Endothelial cell of umbilical vein (primary cell): ENCODE data around the gene IRF6. TPM values are rescaled to one million over a fixed set of nuclear protein-coding genes. Genes with fewer than 3 reads are reported as not detected.

Experiments
- BruUV-seq: library from RNA; stranded (reverse); fragments of 400-500 nt; replicated peaks from 2 replicates; lab custom pipeline; 2021; lab: Mats Ljungman, UMichigan
- CTCF ChIA-PET: fragments of 300-600, 350-600 bp; sonication (Branson Sonifier 250); formaldehyde crosslinking; loops from one replicate; lab custom pipeline; 2021; ENCODE audit warnings: antibody characterized with exemption, inconsistent platforms; lab: Charles Lee
- POLR2A ChIA-PET: fragments of 300-600, 350-600 bp; sonication (Branson Sonifier 250); formaldehyde crosslinking; loops from one replicate; lab custom pipeline; 2021; ENCODE audit warnings: antibody characterized with exemption, inconsistent platforms; lab: Charles Lee
- DNase-seq: peaks from one replicate; pipeline ENCODE4 v3.0.0-alpha.2; 2011; ENCODE audit warnings: low read depth, low spot score
- FAIRE-seq: peaks from 2 replicates; lab custom pipeline; 2011; peaks lifted over from hg19 to GRCh38; lab: Jason Lieb, UNC
- H2AFZ ChIP-seq: 2 replicates; pipeline ENCODE4 v1.6.0; 2012; ENCODE audit warnings: low read depth, low read length, control low read depth, inconsistent platforms
- H3K27ac ChIP-seq: 2 replicates; pipeline ENCODE4 v1.5.1; 2011; ENCODE audit warnings: low read depth, mild to moderate bottlenecking, control low read depth, low read length, moderate library complexity; ENCODE audit not compliant: insufficient read depth
- H3K27me3 ChIP-seq, 2 experiments: 2 replicates each; pipeline versions ENCODE4 v1.6.0 to v1.6.1; 2011; ENCODE audit warnings: low read length in 2 of 2, mixed read lengths in 1 of 2; ENCODE audit not compliant: control insufficient read depth in 2 of 2, insufficient read depth in 2 of 2
- H3K36me3 ChIP-seq, 2 experiments: 2 replicates in 1 of 2; 3 replicates in 1 of 2; pipeline ENCODE4 v1.5.1; 2011; ENCODE audit warnings: low read length in 2 of 2, mild to moderate bottlenecking in 1 of 2, moderate library complexity in 1 of 2; ENCODE audit not compliant: control insufficient read depth in 2 of 2, insufficient read depth in 2 of 2; ENCODE audit errors: extremely low read depth in 1 of 2
- H3K4me1 ChIP-seq: 3 replicates; pipeline ENCODE4 v1.5.1; 2011; ENCODE audit warnings: mild to moderate bottlenecking, low read length; ENCODE audit not compliant: control insufficient read depth, insufficient read depth; ENCODE audit errors: extremely low read depth
- H3K4me2 ChIP-seq: 2 replicates; pipeline ENCODE4 v1.6.1; 2011; ENCODE audit warnings: low read length, control low read depth, mixed read lengths; ENCODE audit not compliant: insufficient read depth
- H3K4me3 ChIP-seq, 3 experiments: fragments of 200-600 bp in 1 of 3; sonication (generic), shearing (Covaris generic) in 1 of 3; replicated peaks in 1 of 3; 2 replicates each; pipeline ENCODE4 v1.5.1; 2011 to 2016; ENCODE audit warnings: control low read depth in 3 of 3, low read length in 3 of 3, mild to moderate bottlenecking in 2 of 3, inconsistent platforms in 1 of 3, low read depth in 1 of 3, moderate library complexity in 1 of 3; ENCODE audit not compliant: insufficient read depth in 1 of 3
- H3K79me2 ChIP-seq: 2 replicates; pipeline ENCODE4 v1.6.0; 2012; ENCODE audit warnings: low read length, inconsistent platforms; ENCODE audit not compliant: control insufficient read depth, insufficient read depth
- H3K9ac ChIP-seq: replicated peaks from 2 replicates; pipeline ENCODE3; 2011; ENCODE audit warnings: low read length, control low read depth; ENCODE audit not compliant: insufficient read depth; ENCODE audit errors: extremely low read depth
- H3K9me1 ChIP-seq: replicated peaks from 3 replicates; pipeline ENCODE4 v1.6.0; 2011; ENCODE audit warnings: mild to moderate bottlenecking, low read length; ENCODE audit not compliant: control insufficient read depth, insufficient read depth; ENCODE audit errors: extremely low read depth
- H3K9me3 ChIP-seq: replicated peaks from 2 replicates; pipeline ENCODE4 v1.5.1; 2012; ENCODE audit warnings: low read length, inconsistent platforms; ENCODE audit not compliant: control insufficient read depth, insufficient read depth
- H4K20me1 ChIP-seq: replicated peaks from 2 replicates; pipeline ENCODE3; 2011; ENCODE audit warnings: mild to moderate bottlenecking, low read length; ENCODE audit not compliant: control insufficient read depth, insufficient read depth; ENCODE audit errors: extremely low read depth
- CTCF ChIP-seq, 2 donors: IDR thresholded peaks; 1 replicate in 1 of 2; 2 replicates in 1 of 2; pipeline ENCODE4 v1.5.1; 2011; ENCODE audit warnings: low read length in 2 of 2, mild to moderate bottlenecking in 2 of 2, moderate library complexity in 2 of 2, control low read depth in 1 of 2, inconsistent platforms in 1 of 2, low read depth in 1 of 2; ENCODE audit not compliant: insufficient read depth in 1 of 2; ENCODE audit errors: extremely low read depth in 1 of 2
- EZH2 ChIP-seq: IDR thresholded peaks from 2 replicates; pipeline ENCODE4 v1.6.1; 2012; ENCODE audit warnings: borderline replicate concordance, low read depth, mild to moderate bottlenecking, moderate library complexity, low read length, inconsistent platforms; ENCODE audit not compliant: severe bottlenecking
- FOS ChIP-seq: IDR thresholded peaks from 2 replicates; pipeline ENCODE4 v1.6.1; 2011; ENCODE audit warnings: mild to moderate bottlenecking, low read length, moderate library complexity, borderline replicate concordance; ENCODE audit not compliant: insufficient read depth
- JUN ChIP-seq: IDR thresholded peaks from 2 replicates; pipeline ENCODE4 v1.6.1; 2011; ENCODE audit warnings: borderline replicate concordance, low read depth; ENCODE audit not compliant: insufficient read length, insufficient read depth
- MAX ChIP-seq: IDR thresholded peaks from 2 replicates; pipeline ENCODE4 v1.6.1; 2011; ENCODE audit not compliant: insufficient read depth, insufficient read length
- MYC ChIP-seq: IDR thresholded peaks from one replicate; pipeline ENCODE4 v1.6.1; 2011; ENCODE audit warnings: mild to moderate bottlenecking, low read depth, low read length
- POLR2A ChIP-seq: IDR thresholded peaks from 2 replicates; pipeline ENCODE4 v1.6.1; 2012; ENCODE audit warnings: low read depth, mild to moderate bottlenecking, control low read depth, low read length
- dilution Hi-C: fragments of 300-500 bp; cut with MboI; formaldehyde crosslinking; loops from one replicate; pipeline ENCODE4 v1.15.0; 2019; ENCODE audit warnings: low sequenced_read_pairs; ENCODE audit not compliant: extremely low pct_ligation_motif_present
- intact Hi-C: fragments of 100-400 bp; cut with micrococcal nuclease; formaldehyde crosslinking; loops from one replicate; pipeline ENCODE4 v1.10.0; 2022
- polyA plus RNA-seq, 4 experiments: library from polyadenylated mRNA; depleted of rRNA in 3 of 4; stranded (reverse) in 3 of 4; unstranded in 1 of 4; fragments of >200 nt; gene quantifications; 2 replicates each; pipeline versions ENCODE4 v1.2.1 to v1.2.3, GENCODE V29; 2011 to 2012; ENCODE audit warnings: missing spikeins in 1 of 4
- total RNA-seq: library from RNA; stranded (reverse); gene quantifications from 2 replicates; pipeline ENCODE4 v1.2.3, GENCODE V29; 2021

IRF6 gene
- total and polyA plus RNA-seq, 2 donors (not counting 3 experiments of a cell fraction or from before 2014, with no cell fraction given): 42.0 to 55.8 TPM

GRCh38 chr1:209746451-209747165 lies 59.3 kb downstream of the IRF6 start:
- no TSS peak for BruUV-seq
- H3K79me2 ChIP-seq: no peaks in the 10 kb centered on the region
- POLR2A ChIA-PET: no interaction called here
- H3K36me3 ChIP-seq: no peaks in the 10 kb centered on the region
- H2AFZ ChIP-seq: no peak overlapping the region
- H4K20me1 ChIP-seq: no peaks in the 10 kb centered on the region
- no peaks in the 10 kb centered on the region for H3K4me1 ChIP-seq
- peaks cover 0 to 7% of the 10 kb centered on the region in 2 experiments for H3K27me3 ChIP-seq
- TF ChIP-seq CTCF (IDR thresholded peaks at IDR 0.05; ENCODE audit: extremely low read depth in 1 of 2, insufficient read depth in 1 of 2, low read depth in 1 of 2, low read length in 2 of 2): no peak
- no peak for TF ChIP-seq FOS
- no peak for TF ChIP-seq MAX
- TF ChIP-seq EZH2: no peak
- TF ChIP-seq JUN: no peak
- no peak for TF ChIP-seq MYC
- no peak for TF ChIP-seq POLR2A
- dilution Hi-C loops: no loop called here
- no peak overlapping the region for H3K9ac ChIP-seq
- intact Hi-C loops: loop anchor here (1.0 to 5.0 kb wide), 10 partner anchors 23 to 241 kb away; partner anchors contain the start of gene C1orf74
- no peaks in the 10 kb centered on the region for H3K9me3 ChIP-seq
- DNase-seq (no peak), FAIRE-seq (no peak)
- no peak overlapping the region for H3K4me3 ChIP-seq
- H3K9me1 ChIP-seq: no peaks in the 10 kb centered on the region
- H3K4me2 ChIP-seq: no peak overlapping the region
- H3K27ac ChIP-seq: no peak overlapping the region
- CTCF ChIA-PET: interaction anchor here (0.7 to 2.3 kb wide), 4 partner anchors 12 to 177 kb away, joined by 3 to 24 read pairs (median 4); no protein-coding TSS in a partner anchor
